ENCODE results near the gene NGRN.
A peak's percentile ranks its signal among the peaks of the same experiment; 100 is the strongest.

Gene NGRN

DNA sequence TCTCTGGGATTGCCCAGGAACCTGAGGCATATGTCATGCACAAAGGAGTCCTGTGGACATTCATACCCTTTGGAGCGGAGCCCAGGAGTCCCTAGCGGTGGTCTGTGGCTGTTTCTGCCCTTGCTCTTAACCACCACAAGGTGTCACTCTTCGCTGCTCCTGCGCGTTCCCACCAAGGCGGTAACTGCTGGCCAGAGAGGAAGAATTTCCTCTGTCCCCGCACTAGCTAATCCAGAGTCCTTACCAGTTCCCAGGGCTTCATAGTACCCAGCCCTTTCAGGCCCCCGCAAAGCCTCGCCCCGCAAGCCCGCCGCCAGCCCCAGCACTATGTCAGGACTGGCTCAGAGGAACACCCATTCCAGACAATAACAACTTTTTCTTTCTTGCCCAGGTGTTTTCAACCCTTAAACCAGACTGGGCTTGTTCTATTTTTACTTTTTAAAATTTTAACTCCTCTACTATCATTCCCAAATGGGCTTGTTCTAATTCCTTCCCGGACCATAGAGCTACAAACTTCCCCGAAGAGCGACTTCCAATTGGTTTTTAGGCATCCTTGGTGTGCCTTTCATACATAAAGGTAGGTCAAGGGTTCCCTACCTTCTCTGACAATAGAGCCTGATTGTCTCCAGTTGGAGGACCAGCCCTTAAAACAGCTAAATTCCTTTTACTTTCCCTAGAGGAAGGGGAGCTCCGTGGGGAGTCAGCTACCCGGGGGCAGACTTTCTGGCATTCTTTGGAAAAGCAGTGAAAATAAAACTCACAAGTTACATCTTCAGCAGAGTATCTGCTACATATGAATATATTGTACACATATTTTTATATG is 54.8 kb downstream of the NGRN start:
- DNase-seq = peak; percentile 83

- no peak for DNase-seq
Observed at GRCh38 chr15:90320885-90321278, 55.4 kb downstream of the NGRN start.
